ENCODE results near the gene B9D2.

GRCh38 chr19:41325947-41326706 lies 37.8 kb downstream of the B9D2 start:
- no peak for TF ChIP-seq SRF (IDR thresholded peaks at IDR 0.05; ENCODE audit: low read depth)
- no peak for TF ChIP-seq CTCF (IDR thresholded peaks at IDR 0.05 in 2 of 3, conservative IDR thresholded peaks at IDR 0.05 in 1 of 3; ENCODE audit: borderline replicate concordance in 1 of 3, insufficient read depth in 1 of 3, low read depth in 2 of 3, low read length in 2 of 3)
- no peak for TF ChIP-seq POLR2AphosphoS5 (IDR thresholded peaks at IDR 0.05; ENCODE audit: low read depth, low read length)
- TF ChIP-seq JUND (IDR thresholded peaks at IDR 0.05) = no peak
- TF ChIP-seq POLR2A (IDR thresholded peaks at IDR 0.05; ENCODE audit: borderline replicate concordance, extremely low read depth, insufficient read depth, insufficient read length) = no peak
- TF ChIP-seq CBX3 (IDR thresholded peaks at IDR 0.05; ENCODE audit: low read depth) = no peak
- no peak for TF ChIP-seq EZH2 (IDR thresholded peaks at IDR 0.05)
- TF ChIP-seq YY1 (IDR thresholded peaks at IDR 0.05; ENCODE audit: extremely low read depth, insufficient replicate concordance, low read depth, low read length) = no peak
- TF ChIP-seq RAD21 (IDR thresholded peaks at IDR 0.05; ENCODE audit: low read depth) = no peak
- no peak for TF ChIP-seq ZBTB33 (IDR thresholded peaks at IDR 0.05; ENCODE audit: extremely low read depth, insufficient replicate concordance, low read length)
- no peak for TF ChIP-seq SIN3A (IDR thresholded peaks at IDR 0.05; ENCODE audit: low read depth)
- no peak for TF ChIP-seq EZH2phosphoT487 (IDR thresholded peaks at IDR 0.05; ENCODE audit: borderline replicate concordance)
- no peak for TF ChIP-seq MAX (IDR thresholded peaks at IDR 0.05)
- TF ChIP-seq ELF1 (IDR thresholded peaks at IDR 0.05; ENCODE audit: borderline replicate concordance, low read depth) = no peak
